K562 (cell line): ENCODE data around the gene SLC33A1. TPM values are rescaled to one million over a fixed set of nuclear protein-coding genes. Genes with fewer than 3 reads are reported as not detected.

Source experiments
- DEAF1 ChIP-seq: fragments of 450-650 bp; formaldehyde crosslinking; IDR thresholded peaks from 2 replicates; pipeline ENCODE4 v1.4.0; 2020; ENCODE audit warnings: mild to moderate bottlenecking, moderate library complexity
- E2F1 ChIP-seq: sonication (generic); formaldehyde crosslinking; IDR thresholded peaks from 2 replicates; pipeline ENCODE4 v1.8.1; 2023; ENCODE audit warnings: mild to moderate bottlenecking, missing genetic modification reagents, moderate library complexity
- EGR1 ChIP-seq: fragments of 450-650 bp; conservative IDR thresholded peaks from 2 replicates; pipeline ENCODE4 v1.6.1; 2017; ENCODE audit warnings: mild to moderate bottlenecking
- FOXP4 ChIP-seq: sonication (generic); formaldehyde crosslinking; IDR thresholded peaks from 2 replicates; pipeline ENCODE4 v1.8.0; 2022; ENCODE audit warnings: mild to moderate bottlenecking, missing genetic modification reagents, borderline replicate concordance
- HDAC8 ChIP-seq: fragments of 450-650 bp; IDR thresholded peaks from 2 replicates; pipeline ENCODE4 v1.6.1; 2016; ENCODE audit warnings: mild to moderate bottlenecking, missing genetic modification characterization, moderate library complexity, missing compliant biosample characterization
- HES1 ChIP-seq: fragments of 450-650 bp; IDR thresholded peaks from 2 replicates; pipeline ENCODE4 v1.6.1; 2016; ENCODE audit warnings: low read depth, mild to moderate bottlenecking, moderate library complexity
- KHSRP ChIP-seq: fragments of 450-650 bp; IDR thresholded peaks from 2 replicates; pipeline ENCODE4 v1.6.1; 2017
- MAFG ChIP-seq: fragments of 450-650 bp; conservative IDR thresholded peaks from 2 replicates; pipeline ENCODE4 v1.6.1; 2016; ENCODE audit warnings: missing genetic modification characterization, missing compliant biosample characterization
- MECOM ChIP-seq: fragments of 250-450 bp; sonication (Bioruptor Pico); IDR thresholded peaks from 2 replicates; pipeline ENCODE4 v1.8.0; 2022; ENCODE audit warnings: inconsistent platforms
- POLR2H ChIP-seq: IDR thresholded peaks from 2 replicates; pipeline ENCODE4 v1.6.1; 2016; ENCODE audit warnings: missing genetic modification characterization, low read depth, mild to moderate bottlenecking, control low read depth, missing compliant biosample characterization, moderate library complexity
- SRSF9 ChIP-seq: fragments of 200-400 bp; formaldehyde crosslinking; IDR thresholded peaks from 2 replicates; pipeline ENCODE4 v1.6.1; 2017; ENCODE audit warnings: low read depth, low read length, borderline replicate concordance
- ZBTB11 ChIP-seq, 3 experiments: fragments of 200-800 bp in 1 of 3; fragments of 250-450 bp in 1 of 3; fragments of 450-650 bp in 1 of 3; sonication (Bioruptor Pico) in 1 of 3; sonication (Bioruptor generic) in 1 of 3; formaldehyde crosslinking in 1 of 3; IDR thresholded peaks; 2 replicates each; pipeline versions ENCODE4 v1.6.1 to v1.8.0; 2016 to 2022; ENCODE audit warnings: mild to moderate bottlenecking in 2 of 3, missing genetic modification characterization in 2 of 3, missing compliant biosample characterization in 1 of 3, moderate library complexity in 1 of 3
- ZBTB33 ChIP-seq: sonication (generic); formaldehyde crosslinking; IDR thresholded peaks from 2 replicates; pipeline ENCODE4 v1.8.1; 2023; ENCODE audit warnings: mild to moderate bottlenecking, missing genetic modification reagents
- ZFP30 ChIP-seq: fragments of 250-450 bp; sonication (Bioruptor Pico); IDR thresholded peaks from 2 replicates; pipeline ENCODE4 v1.8.0; 2022; ENCODE audit warnings: moderate library complexity, mild to moderate bottlenecking, inconsistent platforms, borderline replicate concordance
- polyA plus RNA-seq, 8 experiments: library from polyadenylated mRNA; depleted of rRNA in 4 of 8; stranded (reverse) in 5 of 8; unstranded in 3 of 8; fragments of >200 nt; fragmentation: Nextera tagmentation in 2 of 8; fragmentation: Illumina TruSeq in 1 of 8; extraction: Ambion mirVana in 2 of 8; extraction: Trizol in 1 of 8; gene quantifications; 2 replicates each; pipeline versions ENCODE4 v1.2.1 to v1.2.3, GENCODE V29; 2011 to 2014; ENCODE audit warnings: inconsistent platforms in 1 of 8, missing spikeins in 1 of 8
- total RNA-seq, 7 experiments: library from RNA; depleted of rRNA in 6 of 7; stranded (reverse); fragments of >200 nt in 6 of 7; fragmentation: Illumina TruSeq in 2 of 7; extraction: Trizol in 2 of 7; gene quantifications; 2 replicates each; pipeline versions ENCODE4 v1.2.1 to v1.2.3, GENCODE V29; 2011 to 2021; ENCODE audit warnings: low replicate concordance in 1 of 7

SLC33A1 gene
- total and polyA plus RNA-seq, 9 of the 15 experiments (the other 6 are each of a cell fraction or from before 2014, with no cell fraction given) = 6.2 to 26.8 (median 19.6) TPM

GRCh38 chr3:155854141-155854940, at the start of gene SLC33A1 (continued):
- TF ChIP-seq ZFP30 (CRISPR knock-in tag) (no peak), KHSRP (no peak), EGR1 (peak; percentile 92), E2F1 (CRISPR knock-in tag) (no peak), MECOM (peak; percentile 70), MAFG (tag) (no peak), POLR2H (peak; percentile 89), HDAC8 (tag) (peak; percentile 51; the same call in 1 of the 2 replicates), SRSF9 (no peak), FOXP4 (CRISPR knock-in tag) (0 out of 2 replicates have a peak, but pooled peaks have one; percentile 35), HES1 (0 out of 2 replicates have a peak, but pooled peaks have one; percentile 32), ZBTB11 (CRISPR knock-in tag; IDR thresholded peaks at IDR 0.05) (peak; percentile 97 to 100 (median 100)), ZBTB33 (CRISPR knock-in tag) (peak; percentile 42; the same call in 1 of the 2 replicates), DEAF1 (CRISPR knock-in tag) (no peak)
